WTC11 (cell line): ENCODE measurements around the gene RAPGEF1. TPM values are rescaled to one million over a fixed set of nuclear protein-coding genes. Genes with fewer than 3 reads are reported as not detected.

Source experiments
- ATAC-seq: fragments of 200-7000 bp; cut with Tn5 transposase; 2 replicates; pipeline ENCODE4 v1.10.0; 2021; ENCODE audit warnings: mild to moderate bottlenecking, moderate library complexity
- CTCF ChIA-PET: fragments of 300-600 bp; sonication (Branson Sonifier 250); formaldehyde crosslinking; loops from one replicate; lab custom pipeline; 2021; ENCODE audit warnings: antibody characterized with exemption; lab: Charles Lee
- POLR2A ChIA-PET: fragments of 350-600 bp; sonication (Branson Sonifier 250); formaldehyde crosslinking; loops from one replicate; lab custom pipeline; 2021; ENCODE audit warnings: antibody characterized with exemption; lab: Charles Lee
- DNase-seq: peaks from one replicate; pipeline ENCODE4 v3.0.0; 2021; ENCODE audit warnings: low spot score
- H3K27ac Mint-ChIP-seq: 2 replicates; pipeline ENCODE4 v1.8.0; 2021; ENCODE audit warnings: mixed read lengths
- H3K27me3 Mint-ChIP-seq: 2 replicates; pipeline ENCODE4 v1.8.0; 2021; ENCODE audit warnings: low read depth, mild to moderate bottlenecking, moderate library complexity, mixed read lengths
- H3K36me3 Mint-ChIP-seq: 2 replicates; pipeline ENCODE4 v1.8.0; 2021; ENCODE audit warnings: mixed read lengths
- H3K4me1 Mint-ChIP-seq: 2 replicates; pipeline ENCODE4 v1.8.0; 2022; ENCODE audit warnings: mixed read lengths
- H3K4me3 Mint-ChIP-seq: 2 replicates; pipeline ENCODE4 v1.8.0; 2021; ENCODE audit warnings: mild to moderate bottlenecking, moderate library complexity, mixed read lengths
- H3K9me3 Mint-ChIP-seq: 2 replicates; pipeline ENCODE4 v1.8.0; 2021; ENCODE audit warnings: mixed read lengths
- ELF4 ChIP-seq: sonication (generic); formaldehyde crosslinking; IDR thresholded peaks from 2 replicates; pipeline ENCODE4 v1.8.1; 2022; ENCODE audit warnings: low read depth, mild to moderate bottlenecking, moderate library complexity, missing genetic modification reagents
- EMX1 ChIP-seq: fragments of 250-450 bp; sonication (Bioruptor Pico); IDR thresholded peaks from 2 replicates; pipeline ENCODE4 v1.8.0; 2021; ENCODE audit warnings: mild to moderate bottlenecking
- HMGA2 ChIP-seq: fragments of 250-450 bp; sonication (Bioruptor Pico); IDR thresholded peaks from 2 replicates; pipeline ENCODE4 v1.4.0; 2021; ENCODE audit warnings: mild to moderate bottlenecking, moderate library complexity
- KAT7 ChIP-seq: sonication (generic); formaldehyde crosslinking; IDR thresholded peaks from 2 replicates; pipeline ENCODE4 v1.8.1; 2023; ENCODE audit warnings: missing genetic modification reagents, mild to moderate bottlenecking, borderline replicate concordance
- MYBL2 ChIP-seq: sonication (generic); formaldehyde crosslinking; IDR thresholded peaks from 2 replicates; pipeline ENCODE4 v1.8.1; 2023; ENCODE audit warnings: mild to moderate bottlenecking, moderate library complexity, missing genetic modification reagents
- NFYB ChIP-seq: sonication (generic); formaldehyde crosslinking; conservative IDR thresholded peaks from 2 replicates; pipeline ENCODE4 v1.8.0; 2022; ENCODE audit warnings: low read depth, missing genetic modification reagents
- NR3C1 ChIP-seq: sonication (generic); formaldehyde crosslinking; conservative IDR thresholded peaks from 2 replicates; pipeline ENCODE4 v1.8.1; 2023; ENCODE audit warnings: low read depth, mild to moderate bottlenecking, missing genetic modification reagents
- OVOL2 ChIP-seq: fragments of 250-450 bp; sonication (Bioruptor Pico); IDR thresholded peaks from 2 replicates; pipeline ENCODE4 v1.9.0; 2021; ENCODE audit warnings: mild to moderate bottlenecking, borderline replicate concordance
- PRRX2 ChIP-seq: fragments of 250-450 bp; sonication (Bioruptor Pico); IDR thresholded peaks from 2 replicates; pipeline ENCODE4 v1.8.0; 2021; ENCODE audit warnings: mild to moderate bottlenecking
- TEAD1 ChIP-seq: sonication (generic); formaldehyde crosslinking; IDR thresholded peaks from 2 replicates; pipeline ENCODE4 v1.8.0; 2022; ENCODE audit warnings: mild to moderate bottlenecking, missing genetic modification reagents
- TEAD4 ChIP-seq: sonication (generic); formaldehyde crosslinking; IDR thresholded peaks from 2 replicates; pipeline ENCODE4 v1.8.0; 2022; ENCODE audit warnings: mild to moderate bottlenecking, missing genetic modification reagents
- ZBTB21 ChIP-seq: sonication (generic); formaldehyde crosslinking; IDR thresholded peaks from 2 replicates; pipeline ENCODE4 v1.8.1; 2023; ENCODE audit warnings: mild to moderate bottlenecking, missing genetic modification reagents, borderline replicate concordance
- ZNF121 ChIP-seq: sonication (generic); formaldehyde crosslinking; IDR thresholded peaks from 2 replicates; pipeline ENCODE4 v1.8.0; 2023; ENCODE audit warnings: missing genetic modification reagents
- ZNF138 ChIP-seq: sonication (generic); formaldehyde crosslinking; conservative IDR thresholded peaks from 2 replicates; pipeline ENCODE4 v1.8.1; 2022; ENCODE audit warnings: mild to moderate bottlenecking, moderate library complexity, missing genetic modification reagents
- ZNF219 ChIP-seq: sonication (generic); formaldehyde crosslinking; IDR thresholded peaks from 2 replicates; pipeline ENCODE4 v1.8.0; 2023; ENCODE audit warnings: missing genetic modification reagents, mild to moderate bottlenecking, borderline replicate concordance
- ZNF317 ChIP-seq: sonication (generic); formaldehyde crosslinking; IDR thresholded peaks from 2 replicates; pipeline ENCODE4 v1.8.1; 2023; ENCODE audit warnings: low read depth, mild to moderate bottlenecking, moderate library complexity, missing genetic modification reagents, borderline replicate concordance
- ZNF671 ChIP-seq: fragments of 250-450 bp; sonication (Bioruptor Pico); IDR thresholded peaks from 2 replicates; pipeline ENCODE4 v1.8.0; 2021; ENCODE audit warnings: mild to moderate bottlenecking
- total RNA-seq: library from RNA; stranded (reverse); gene quantifications from 3 replicates; pipeline ENCODE4 v1.2.3, GENCODE V29; 2021
- TF ChIP-seq, protein P1 (sequence below): sonication (generic); formaldehyde crosslinking; IDR thresholded peaks from 2 replicates; pipeline ENCODE4 v1.8.1; 2023; ENCODE audit warnings: mild to moderate bottlenecking, missing genetic modification reagents
- TF ChIP-seq, protein P2 (sequence below): fragments of 250-450 bp; sonication (Bioruptor Pico); IDR thresholded peaks from 2 replicates; pipeline ENCODE4 v1.9.0; 2021; ENCODE audit warnings: mild to moderate bottlenecking
- TF ChIP-seq, protein P3 (sequence below): fragments of 250-450 bp; sonication (Bioruptor Pico); IDR thresholded peaks from 2 replicates; pipeline ENCODE4 v1.9.0; 2021; ENCODE audit warnings: mild to moderate bottlenecking
- TF ChIP-seq, protein P4 (sequence below): sonication (generic); formaldehyde crosslinking; IDR thresholded peaks from 2 replicates; pipeline ENCODE4 v1.8.1; 2022; ENCODE audit warnings: low read depth, mild to moderate bottlenecking, moderate library complexity, missing genetic modification reagents, borderline replicate concordance
- TF ChIP-seq, protein P5 (sequence below): sonication (generic); formaldehyde crosslinking; IDR thresholded peaks from 2 replicates; pipeline ENCODE4 v1.8.0; 2023; ENCODE audit warnings: missing genetic modification reagents, mild to moderate bottlenecking, borderline replicate concordance

Gene RAPGEF1
- total RNA-seq, 1 experiment from 2014 or later = 66.2 TPM

DNA sequence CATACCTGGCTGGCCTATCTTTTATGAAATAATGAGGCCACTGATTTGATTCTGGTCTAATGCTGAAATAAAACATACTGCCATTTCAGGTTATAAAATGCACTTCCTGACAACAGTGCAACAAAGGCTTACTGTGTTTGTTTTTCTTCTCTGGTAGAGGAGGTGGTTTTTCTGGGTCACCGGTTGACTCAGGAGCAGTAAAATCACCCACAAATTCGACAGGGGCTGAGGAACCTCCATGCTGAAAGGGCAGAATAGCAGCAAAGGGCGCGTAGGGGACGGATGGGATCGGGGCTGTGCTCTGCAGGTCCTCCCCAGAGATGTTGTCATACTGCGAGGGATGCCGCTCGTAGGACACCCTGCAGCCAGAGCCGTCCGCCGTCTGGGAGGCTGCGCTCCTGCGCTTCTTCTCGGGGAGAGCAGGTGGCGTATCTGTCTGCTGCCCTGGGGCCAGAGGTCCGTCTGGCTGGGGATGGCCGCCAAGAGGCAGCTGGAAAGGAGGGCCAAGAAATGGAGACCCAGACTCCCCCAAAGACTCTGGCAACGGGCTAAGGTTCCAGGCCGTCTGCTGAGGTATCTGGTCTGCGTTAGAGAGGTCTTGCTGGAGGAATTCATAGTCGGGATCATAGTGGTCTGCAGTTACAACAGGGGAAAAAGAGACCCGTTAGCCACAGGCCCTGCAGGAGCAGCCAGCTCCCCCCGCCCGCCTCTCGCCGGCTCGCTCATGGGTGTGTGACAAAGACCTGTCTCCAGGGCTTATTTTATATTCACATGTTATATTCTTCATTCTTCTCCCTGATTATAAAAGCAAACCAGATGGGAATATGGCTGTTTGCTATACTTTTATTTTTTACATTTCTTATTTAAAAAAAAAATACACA, 113.8 kb downstream of the RAPGEF1 start:
- DNase-seq = no peak
- TF ChIP-seq ELF4 (CRISPR knock-in tag) = no peak
- no peak for TF ChIP-seq TEAD4 (CRISPR knock-in tag)
- no peak for TF ChIP-seq ZNF671 (CRISPR knock-in tag)
- no peak for TF ChIP-seq OVOL2 (CRISPR knock-in tag)
- TF ChIP-seq ZNF317 (CRISPR knock-in tag) = no peak
- TF ChIP-seq, protein P1, sequence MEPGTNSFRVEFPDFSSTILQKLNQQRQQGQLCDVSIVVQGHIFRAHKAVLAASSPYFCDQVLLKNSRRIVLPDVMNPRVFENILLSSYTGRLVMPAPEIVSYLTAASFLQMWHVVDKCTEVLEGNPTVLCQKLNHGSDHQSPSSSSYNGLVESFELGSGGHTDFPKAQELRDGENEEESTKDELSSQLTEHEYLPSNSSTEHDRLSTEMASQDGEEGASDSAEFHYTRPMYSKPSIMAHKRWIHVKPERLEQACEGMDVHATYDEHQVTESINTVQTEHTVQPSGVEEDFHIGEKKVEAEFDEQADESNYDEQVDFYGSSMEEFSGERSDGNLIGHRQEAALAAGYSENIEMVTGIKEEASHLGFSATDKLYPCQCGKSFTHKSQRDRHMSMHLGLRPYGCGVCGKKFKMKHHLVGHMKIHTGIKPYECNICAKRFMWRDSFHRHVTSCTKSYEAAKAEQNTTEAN = no peak
- no peak for TF ChIP-seq HMGA2
- TF ChIP-seq, protein P2, sequence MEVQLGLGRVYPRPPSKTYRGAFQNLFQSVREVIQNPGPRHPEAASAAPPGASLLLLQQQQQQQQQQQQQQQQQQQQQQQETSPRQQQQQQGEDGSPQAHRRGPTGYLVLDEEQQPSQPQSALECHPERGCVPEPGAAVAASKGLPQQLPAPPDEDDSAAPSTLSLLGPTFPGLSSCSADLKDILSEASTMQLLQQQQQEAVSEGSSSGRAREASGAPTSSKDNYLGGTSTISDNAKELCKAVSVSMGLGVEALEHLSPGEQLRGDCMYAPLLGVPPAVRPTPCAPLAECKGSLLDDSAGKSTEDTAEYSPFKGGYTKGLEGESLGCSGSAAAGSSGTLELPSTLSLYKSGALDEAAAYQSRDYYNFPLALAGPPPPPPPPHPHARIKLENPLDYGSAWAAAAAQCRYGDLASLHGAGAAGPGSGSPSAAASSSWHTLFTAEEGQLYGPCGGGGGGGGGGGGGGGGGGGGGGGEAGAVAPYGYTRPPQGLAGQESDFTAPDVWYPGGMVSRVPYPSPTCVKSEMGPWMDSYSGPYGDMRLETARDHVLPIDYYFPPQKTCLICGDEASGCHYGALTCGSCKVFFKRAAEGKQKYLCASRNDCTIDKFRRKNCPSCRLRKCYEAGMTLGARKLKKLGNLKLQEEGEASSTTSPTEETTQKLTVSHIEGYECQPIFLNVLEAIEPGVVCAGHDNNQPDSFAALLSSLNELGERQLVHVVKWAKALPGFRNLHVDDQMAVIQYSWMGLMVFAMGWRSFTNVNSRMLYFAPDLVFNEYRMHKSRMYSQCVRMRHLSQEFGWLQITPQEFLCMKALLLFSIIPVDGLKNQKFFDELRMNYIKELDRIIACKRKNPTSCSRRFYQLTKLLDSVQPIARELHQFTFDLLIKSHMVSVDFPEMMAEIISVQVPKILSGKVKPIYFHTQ (CRISPR knock-in tag) = no peak
- TF ChIP-seq EMX1 (CRISPR knock-in tag) = no peak
- TF ChIP-seq TEAD1 = no peak
- no peak for TF ChIP-seq PRRX2
- no peak for TF ChIP-seq ZNF121 (CRISPR knock-in tag)
- TF ChIP-seq, protein P3, sequence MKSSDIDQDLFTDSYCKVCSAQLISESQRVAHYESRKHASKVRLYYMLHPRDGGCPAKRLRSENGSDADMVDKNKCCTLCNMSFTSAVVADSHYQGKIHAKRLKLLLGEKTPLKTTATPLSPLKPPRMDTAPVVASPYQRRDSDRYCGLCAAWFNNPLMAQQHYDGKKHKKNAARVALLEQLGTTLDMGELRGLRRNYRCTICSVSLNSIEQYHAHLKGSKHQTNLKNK (CRISPR knock-in tag) = no peak
- TF ChIP-seq ZNF138 = no peak
- TF ChIP-seq, protein P4, sequence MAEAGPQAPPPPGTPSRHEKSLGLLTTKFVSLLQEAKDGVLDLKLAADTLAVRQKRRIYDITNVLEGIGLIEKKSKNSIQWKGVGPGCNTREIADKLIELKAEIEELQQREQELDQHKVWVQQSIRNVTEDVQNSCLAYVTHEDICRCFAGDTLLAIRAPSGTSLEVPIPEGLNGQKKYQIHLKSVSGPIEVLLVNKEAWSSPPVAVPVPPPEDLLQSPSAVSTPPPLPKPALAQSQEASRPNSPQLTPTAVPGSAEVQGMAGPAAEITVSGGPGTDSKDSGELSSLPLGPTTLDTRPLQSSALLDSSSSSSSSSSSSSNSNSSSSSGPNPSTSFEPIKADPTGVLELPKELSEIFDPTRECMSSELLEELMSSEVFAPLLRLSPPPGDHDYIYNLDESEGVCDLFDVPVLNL (CRISPR knock-in tag) = no peak
- TF ChIP-seq, all 79 proteins: peak for 0
- ChIA-PET POLR2A (no interaction called here), CTCF (interaction anchor here (0.5 kb wide), 1 partner anchor 113 kb away, joined by 3 read pairs; no protein-coding TSS in a partner anchor)
- Mint-ChIP-seq H3K4me3 (no peak overlapping the region), H3K27ac (no peak overlapping the region; the same call in 1 of the 2 replicates), H3K9me3 (no peaks in the 10 kb centered on the region), H3K27me3 (no peaks in the 10 kb centered on the region), H3K4me1 (peaks cover 25% of the 10 kb centered on the region), H3K36me3 (peaks cover 24% of the 10 kb centered on the region)
- peak; percentile 43 for ATAC-seq

DNA sequence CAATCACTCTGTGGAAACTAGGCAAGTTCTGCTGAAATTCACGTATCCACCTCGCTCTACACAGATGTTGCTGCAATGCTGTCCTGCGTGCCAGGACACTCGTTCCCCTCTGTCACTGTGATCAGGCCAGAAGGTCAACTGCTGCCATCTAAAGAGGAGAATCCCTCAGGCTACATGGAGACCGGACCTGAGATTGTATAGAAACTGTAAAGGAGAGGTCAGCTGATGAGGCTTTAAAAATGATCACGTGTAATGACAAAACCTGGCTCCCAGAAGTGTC, 114.4 kb downstream of the RAPGEF1 start:
- TF ChIP-seq ZNF219 (CRISPR knock-in tag) (no peak), NFYB (CRISPR knock-in tag) (no peak), NR3C1 (CRISPR knock-in tag) (no peak), MYBL2 (CRISPR knock-in tag) (no peak), ZBTB21 (no peak), KAT7 (CRISPR knock-in tag) (no peak), ZNF671 (CRISPR knock-in tag) (no peak)
- TF ChIP-seq, protein P5, sequence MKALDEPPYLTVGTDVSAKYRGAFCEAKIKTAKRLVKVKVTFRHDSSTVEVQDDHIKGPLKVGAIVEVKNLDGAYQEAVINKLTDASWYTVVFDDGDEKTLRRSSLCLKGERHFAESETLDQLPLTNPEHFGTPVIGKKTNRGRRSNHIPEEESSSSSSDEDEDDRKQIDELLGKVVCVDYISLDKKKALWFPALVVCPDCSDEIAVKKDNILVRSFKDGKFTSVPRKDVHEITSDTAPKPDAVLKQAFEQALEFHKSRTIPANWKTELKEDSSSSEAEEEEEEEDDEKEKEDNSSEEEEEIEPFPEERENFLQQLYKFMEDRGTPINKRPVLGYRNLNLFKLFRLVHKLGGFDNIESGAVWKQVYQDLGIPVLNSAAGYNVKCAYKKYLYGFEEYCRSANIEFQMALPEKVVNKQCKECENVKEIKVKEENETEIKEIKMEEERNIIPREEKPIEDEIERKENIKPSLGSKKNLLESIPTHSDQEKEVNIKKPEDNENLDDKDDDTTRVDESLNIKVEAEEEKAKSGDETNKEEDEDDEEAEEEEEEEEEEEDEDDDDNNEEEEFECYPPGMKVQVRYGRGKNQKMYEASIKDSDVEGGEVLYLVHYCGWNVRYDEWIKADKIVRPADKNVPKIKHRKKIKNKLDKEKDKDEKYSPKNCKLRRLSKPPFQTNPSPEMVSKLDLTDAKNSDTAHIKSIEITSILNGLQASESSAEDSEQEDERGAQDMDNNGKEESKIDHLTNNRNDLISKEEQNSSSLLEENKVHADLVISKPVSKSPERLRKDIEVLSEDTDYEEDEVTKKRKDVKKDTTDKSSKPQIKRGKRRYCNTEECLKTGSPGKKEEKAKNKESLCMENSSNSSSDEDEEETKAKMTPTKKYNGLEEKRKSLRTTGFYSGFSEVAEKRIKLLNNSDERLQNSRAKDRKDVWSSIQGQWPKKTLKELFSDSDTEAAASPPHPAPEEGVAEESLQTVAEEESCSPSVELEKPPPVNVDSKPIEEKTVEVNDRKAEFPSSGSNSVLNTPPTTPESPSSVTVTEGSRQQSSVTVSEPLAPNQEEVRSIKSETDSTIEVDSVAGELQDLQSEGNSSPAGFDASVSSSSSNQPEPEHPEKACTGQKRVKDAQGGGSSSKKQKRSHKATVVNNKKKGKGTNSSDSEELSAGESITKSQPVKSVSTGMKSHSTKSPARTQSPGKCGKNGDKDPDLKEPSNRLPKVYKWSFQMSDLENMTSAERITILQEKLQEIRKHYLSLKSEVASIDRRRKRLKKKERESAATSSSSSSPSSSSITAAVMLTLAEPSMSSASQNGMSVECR (CRISPR knock-in tag) = no peak
- TF ChIP-seq, protein P4 (CRISPR knock-in tag) = no peak
- Mint-ChIP-seq H3K27ac (no peak overlapping the region), H3K36me3 (peaks cover 26% of the 10 kb centered on the region), H3K9me3 (no peaks in the 10 kb centered on the region), H3K4me3 (no peak overlapping the region), H3K27me3 (no peaks in the 10 kb centered on the region), H3K4me1 (peaks cover 20% of the 10 kb centered on the region)
- ChIA-PET POLR2A (no interaction called here), CTCF (no interaction called here)
- ATAC-seq (no peak), DNase-seq (no peak)
